Progenitor cell of endocrine pancreas (in vitro differentiated cells): Measurements from ENCODE around the gene ADAMTS9. TPM values are rescaled to one million over a fixed set of nuclear protein-coding genes. Genes with fewer than 3 reads are reported as not detected.
A peak's percentile ranks its signal among the peaks of the same experiment; 100 is the strongest.

Source experiments
- DNase-seq: peaks from one replicate; pipeline ENCODE4 v3.0.0; 2021; ENCODE audit warnings: low spot score; ENCODE audit not compliant: unreplicated experiment
- H3K27ac Mint-ChIP-seq: 2 replicates; pipeline ENCODE4 v1.8.0; 2021; ENCODE audit warnings: mild to moderate bottlenecking, moderate library complexity, mixed read lengths
- H3K27me3 Mint-ChIP-seq: 2 replicates; pipeline ENCODE4 v1.8.0; 2021; ENCODE audit warnings: mixed read lengths
- H3K36me3 Mint-ChIP-seq: 2 replicates; pipeline ENCODE4 v1.8.0; 2022; ENCODE audit warnings: mixed read lengths; ENCODE audit not compliant: insufficient read depth
- H3K4me1 Mint-ChIP-seq: 2 replicates; pipeline ENCODE4 v1.8.0; 2021; ENCODE audit warnings: low read depth, mixed read lengths
- H3K4me3 Mint-ChIP-seq: 2 replicates; pipeline ENCODE4 v1.8.0; 2021; ENCODE audit warnings: low read depth, mild to moderate bottlenecking, moderate library complexity, mixed read lengths
- H3K9me3 Mint-ChIP-seq: 2 replicates; pipeline ENCODE4 v1.8.0; 2021; ENCODE audit warnings: low read depth, mixed read lengths
- CTCF ChIP-seq: fragments of 200-600 bp; sonication (generic); IDR thresholded peaks from one replicate; pipeline ENCODE4 v1.5.0; 2021; ENCODE audit warnings: antibody characterized with exemption, mild to moderate bottlenecking; ENCODE audit not compliant: unreplicated experiment
- long read RNA-seq: library from polyadenylated mRNA; unstranded; transcript quantifications from one replicate; pipeline ENCODE4 v2.0.0, GENCODE V29; 2020
- total RNA-seq: library from RNA; stranded (reverse); gene quantifications from 2 replicates; pipeline ENCODE4 v1.2.1, GENCODE V29; 2021

ADAMTS9 gene
- total RNA-seq, result 53.8 and 54.2 TPM in 2 replicates
- long read RNA-seq, partial matches to known transcripts, result 23 of 33 reads
- long read RNA-seq, other reads (novel, unspliced or antisense), result 10 of 33 reads

GRCh38 chr3:64687781-64688604, at the start of gene ADAMTS9:
TSS of gene ADAMTS9 (minus strand) at chr3:64688000. CDS start at chr3:64687657, 343 bp downstream.
- H3K9me3 Mint-ChIP-seq, result no peaks in the 10 kb centered on the region
- no peaks in the 10 kb centered on the region for H3K36me3 Mint-ChIP-seq
- DNase-seq, result peak; percentile 64
- H3K4me3 Mint-ChIP-seq, result peak within 1 kb of the TSS; percentile 91
- peak within 1 kb of the TSS; percentile 96 for H3K27ac Mint-ChIP-seq
- H3K27me3 Mint-ChIP-seq, result no peaks in the 10 kb centered on the region
- peaks cover 28% of the 10 kb centered on the region for H3K4me1 Mint-ChIP-seq
- TF ChIP-seq CTCF, result no peak

- Mint-ChIP-seq H3K9me3 (no peaks in the 10 kb centered on the region), H3K27ac (no peak overlapping the region), H3K27me3 (no peaks in the 10 kb centered on the region), H3K4me1 (no peaks in the 10 kb centered on the region), H3K4me3 (no peak overlapping the region), H3K36me3 (no peaks in the 10 kb centered on the region)
- no peak for DNase-seq
- TF ChIP-seq CTCF, result no peak
These were observed 44.8 kb upstream of the ADAMTS9 start for GRCh38 chr3:64732576-64732975.

- Mint-ChIP-seq H3K27ac (no peak overlapping the region), H3K9me3 (no peaks in the 10 kb centered on the region), H3K4me3 (no peak overlapping the region), H3K4me1 (peaks cover 4% of the 10 kb centered on the region), H3K27me3 (no peaks in the 10 kb centered on the region), H3K36me3 (no peaks in the 10 kb centered on the region)
- TF ChIP-seq CTCF, result no peak
- no peak for DNase-seq
These were observed 42.9 kb upstream of the ADAMTS9 start for GRCh38 chr3:64730681-64731080.

GRCh38 chr3:64728994-64729393, 41.2 kb upstream of the ADAMTS9 start:
- peaks cover 6% of the 10 kb centered on the region for H3K4me1 Mint-ChIP-seq
- no peak overlapping the region for H3K4me3 Mint-ChIP-seq
- no peak for TF ChIP-seq CTCF
- H3K27me3 Mint-ChIP-seq, result no peaks in the 10 kb centered on the region
- H3K36me3 Mint-ChIP-seq, result no peaks in the 10 kb centered on the region
- DNase-seq, result no peak
- H3K9me3 Mint-ChIP-seq, result no peaks in the 10 kb centered on the region
- H3K27ac Mint-ChIP-seq, result no peak overlapping the region

- Mint-ChIP-seq H3K9me3 (no peaks in the 10 kb centered on the region), H3K36me3 (no peaks in the 10 kb centered on the region), H3K4me3 (no peak overlapping the region), H3K27me3 (no peaks in the 10 kb centered on the region), H3K27ac (no peak overlapping the region), H3K4me1 (peaks cover 6% of the 10 kb centered on the region)
- TF ChIP-seq CTCF, result no peak
- no peak for DNase-seq
These were observed 40.6 kb upstream of the ADAMTS9 start for GRCh38 chr3:64728428-64728827.
